Spinal cord (tissue), 10 donors: ENCODE results near the gene CAT. TPM values are rescaled to one million over a fixed set of nuclear protein-coding genes. Genes with fewer than 3 reads are reported as not detected.
A peak's percentile ranks its signal among the peaks of the same experiment; 100 is the strongest.

ENCODE experiments used
- DNase-seq, 6 donors: peaks; one replicate each; pipeline versions ENCODE4 v3.0.0 to v3.0.0-alpha.2; 2013 to 2015; ENCODE audit warnings: low spot score in 6 of 6, low read depth in 4 of 6
- H3K27ac ChIP-seq: one replicate; pipeline ENCODE4 v1.5.1; 2013; ENCODE audit warnings: low read depth, low read length, control low read depth
- H3K27me3 ChIP-seq: one replicate; pipeline ENCODE4 v1.6.1; 2013; ENCODE audit warnings: low read length; ENCODE audit not compliant: control insufficient read depth, insufficient read depth
- H3K36me3 ChIP-seq: one replicate; pipeline ENCODE4 v1.6.1; 2013; ENCODE audit warnings: low read length; ENCODE audit not compliant: control insufficient read depth, insufficient read depth
- H3K4me1 ChIP-seq: one replicate; pipeline ENCODE4 v1.6.1; 2013; ENCODE audit warnings: low read length; ENCODE audit not compliant: control insufficient read depth, insufficient read depth
- H3K4me3 ChIP-seq: one replicate; pipeline ENCODE4 v1.5.1; 2013; ENCODE audit warnings: low read depth, low read length, control low read depth
- H3K9me3 ChIP-seq: one replicate; pipeline ENCODE4 v1.6.1; 2013; ENCODE audit warnings: low read length; ENCODE audit not compliant: control insufficient read depth, insufficient read depth
- WGBS: methylation state at CpG from one replicate; pipeline ENCODE4 v1.1.5; 2013; ENCODE audit warnings: missing lambda C conversion rate; ENCODE audit not compliant: insufficient coverage; 5-methylcytosine and 5-hydroxymethylcytosine counted together
- polyA plus RNA-seq, 2 donors: library from polyadenylated mRNA; unstranded; fragments of 120-200 nt; gene quantifications; one replicate each; pipeline ENCODE4 v1.2.1, GENCODE V29; 2013; ENCODE audit not compliant: insufficient read length in 2 of 2
- total RNA-seq, 2 donors: library from RNA; depleted of rRNA in 1 of 2; stranded (reverse); fragments of 120-200 nt in 1 of 2; fragments of >200 nt in 1 of 2; gene quantifications; one replicate each; pipeline versions ENCODE4 v1.2.3 to v1.2.4, GENCODE V29; 2013 to 2014
- donor health status: healthy.

CAT gene
- total and polyA plus RNA-seq, 4 donors, result 79.1 to 124 (median 99.1) TPM

GRCh38 chr11:34437224-34438125 is 1.3 kb upstream of the CAT start:
- WGBS, result no CpG with 5 or more reads among the region's 2 CpGs
- H3K4me3 ChIP-seq, result no peak overlapping the region

GRCh38 chr11:34439610-34440198 is 970 bp downstream of the CAT start:
- Histone ChIP-seq H3K27ac (peak overlapping the region; percentile 99), H3K4me1 (peaks cover 7% of the 10 kb centered on the region), H3K27me3 (no peaks in the 10 kb centered on the region), H3K4me3 (peak overlapping the region; percentile 98), H3K9me3 (peaks cover 5% of the 10 kb centered on the region), H3K36me3 (no peaks in the 10 kb centered on the region)
- DNase-seq, result no peak
- WGBS, result 34% methylated on average over 7 of the region's 8 CpGs

More at GRCh38 chr11:34437224-34438125, 1.3 kb upstream of the CAT start:
- Histone ChIP-seq H3K27me3 (no peaks in the 10 kb centered on the region), H3K4me1 (peaks cover 7% of the 10 kb centered on the region), H3K9me3 (peaks cover 5% of the 10 kb centered on the region), H3K27ac (no peak overlapping the region), H3K36me3 (no peaks in the 10 kb centered on the region)
- no peak for DNase-seq

DNA sequence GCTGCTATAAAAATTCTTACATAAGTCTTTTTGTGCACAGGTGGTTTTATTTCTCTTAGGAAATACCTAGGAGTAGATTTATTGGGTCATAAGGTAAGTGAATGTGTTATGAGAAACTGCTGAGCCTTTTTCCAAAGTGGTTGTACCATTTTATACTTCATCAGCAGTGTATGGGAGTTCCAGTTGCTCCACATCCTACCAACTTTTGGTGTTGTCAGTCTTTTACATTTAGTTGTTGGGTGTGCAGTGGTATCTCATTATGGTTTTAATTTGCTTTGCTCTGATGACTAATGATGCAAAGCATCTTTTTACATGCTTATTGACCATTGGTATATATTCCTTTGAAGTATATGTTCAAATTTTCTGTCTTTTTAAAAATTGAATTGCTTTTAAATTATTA is 3.1 kb downstream of the CAT start:
- Histone ChIP-seq H3K4me3 (no peak overlapping the region), H3K27ac (no peak overlapping the region), H3K36me3 (no peaks in the 10 kb centered on the region), H3K4me1 (peaks cover 7% of the 10 kb centered on the region), H3K9me3 (peaks cover 5% of the 10 kb centered on the region), H3K27me3 (no peaks in the 10 kb centered on the region)
- DNase-seq, result no peak

DNA sequence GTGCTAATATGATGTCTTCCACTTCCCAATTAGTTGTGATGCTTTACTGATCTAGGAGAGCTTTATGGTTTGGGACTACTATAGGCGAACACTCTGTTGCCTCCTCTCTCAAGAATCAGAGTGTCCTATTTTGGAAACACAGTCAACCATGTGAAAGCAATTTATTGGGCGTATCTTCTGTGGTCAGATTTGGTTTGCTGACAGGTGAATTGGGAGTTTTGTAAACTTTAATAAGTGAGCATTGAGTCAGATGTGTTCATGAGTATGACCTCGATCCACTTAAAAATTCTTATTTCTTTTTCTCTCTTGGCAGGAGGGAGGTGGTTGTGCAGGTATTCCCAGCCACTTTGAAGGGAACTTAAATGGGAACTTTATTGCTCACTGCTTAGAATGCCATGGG is 4.4 kb downstream of the CAT start:
- no peak for DNase-seq
- WGBS, result no CpG with 5 or more reads among the region's 3 CpGs

DNA sequence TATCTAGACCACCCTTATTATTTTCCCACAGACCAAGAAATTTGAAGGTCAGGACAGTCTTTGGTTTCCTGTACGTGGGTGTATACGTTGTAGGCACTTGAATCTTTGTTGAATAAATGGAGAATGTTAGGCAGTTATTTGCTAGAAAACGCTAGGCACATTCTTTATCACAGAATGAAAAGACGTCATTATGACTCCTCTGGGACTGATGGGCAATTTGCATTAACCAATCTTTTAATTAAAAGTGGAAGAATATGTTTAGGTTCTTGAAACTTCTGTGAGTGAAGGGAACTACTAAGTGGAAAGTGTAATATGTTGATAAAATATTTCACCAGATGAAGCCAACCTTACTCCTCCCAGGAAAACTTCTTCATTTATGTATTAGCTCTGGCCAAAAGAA is 5.7 kb downstream of the CAT start:
- WGBS, result no CpG with 5 or more reads among the region's 4 CpGs

More for the DNA sequence above, 4.4 kb downstream of the CAT start:
- Histone ChIP-seq H3K4me1 (peaks cover 7% of the 10 kb centered on the region), H3K4me3 (no peak overlapping the region), H3K36me3 (no peaks in the 10 kb centered on the region), H3K9me3 (peaks cover 5% of the 10 kb centered on the region), H3K27me3 (no peaks in the 10 kb centered on the region), H3K27ac (no peak overlapping the region)

DNA sequence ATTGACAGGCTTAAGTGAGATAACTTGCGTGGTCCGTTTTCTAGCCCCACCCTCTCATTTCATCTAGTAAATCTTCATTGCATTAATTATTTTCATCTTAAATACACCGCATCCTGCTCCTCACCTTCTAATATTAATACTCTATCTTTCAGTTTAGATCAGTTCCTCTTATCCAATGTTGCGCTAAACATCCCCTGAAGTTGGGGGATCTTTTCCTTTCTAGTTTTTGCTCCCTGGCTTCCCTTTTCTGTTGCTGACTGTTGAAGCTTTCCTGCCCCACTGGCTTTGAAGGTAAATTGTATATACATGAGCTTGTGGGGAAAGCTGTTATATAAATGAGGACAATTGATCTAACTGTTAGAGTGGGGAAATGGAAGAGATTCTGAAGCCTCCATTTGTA is 7.2 kb downstream of the CAT start:
- WGBS, result 50% methylated on average over 2 of the region's 4 CpGs
- Histone ChIP-seq H3K9me3 (peaks cover 5% of the 10 kb centered on the region), H3K36me3 (no peaks in the 10 kb centered on the region), H3K4me3 (no peak overlapping the region), H3K4me1 (no peaks in the 10 kb centered on the region), H3K27ac (no peak overlapping the region), H3K27me3 (no peaks in the 10 kb centered on the region)
- DNase-seq, result no peak

More for the DNA sequence above, 5.7 kb downstream of the CAT start:
- Histone ChIP-seq H3K36me3 (no peaks in the 10 kb centered on the region), H3K27me3 (no peaks in the 10 kb centered on the region), H3K4me1 (peaks cover 7% of the 10 kb centered on the region), H3K9me3 (peaks cover 5% of the 10 kb centered on the region), H3K27ac (no peak overlapping the region), H3K4me3 (no peak overlapping the region)
- peak in 1 of 6 donors; percentile 44 for DNase-seq

DNA sequence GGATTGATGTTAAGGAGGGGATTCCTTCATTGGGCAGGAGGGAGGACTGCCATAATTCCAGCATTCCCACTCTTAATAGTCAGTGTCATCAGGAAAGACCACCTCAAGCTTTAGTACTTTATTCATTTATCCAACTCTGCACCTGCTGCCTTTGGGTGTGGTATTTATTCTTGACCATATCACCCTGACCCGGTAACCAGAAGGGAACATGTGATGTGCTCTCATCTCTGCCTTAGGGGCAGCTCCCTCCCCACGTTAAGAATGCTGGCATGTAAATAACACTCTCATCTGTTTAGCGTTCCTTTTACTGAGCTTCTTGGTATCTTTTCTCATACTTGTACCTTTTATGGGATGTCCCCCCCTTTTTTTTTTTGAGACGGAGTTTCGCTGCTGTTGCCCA is 7.7 kb downstream of the CAT start:
- no peaks in the 10 kb centered on the region for H3K27me3 ChIP-seq
- no peak overlapping the region for H3K27ac ChIP-seq
- 83% methylated on average over 4 of the region's 5 CpGs for WGBS
- H3K4me1 ChIP-seq, result no peaks in the 10 kb centered on the region
- H3K9me3 ChIP-seq, result peaks cover 5% of the 10 kb centered on the region
- no peak for DNase-seq
- no peaks in the 10 kb centered on the region for H3K36me3 ChIP-seq
- H3K4me3 ChIP-seq, result no peak overlapping the region

GRCh38 chr11:34447044-34447443 is 8.3 kb downstream of the CAT start:
- DNase-seq, result no peak
- no peaks in the 10 kb centered on the region for H3K27me3 ChIP-seq
- no peaks in the 10 kb centered on the region for H3K36me3 ChIP-seq
- no peaks in the 10 kb centered on the region for H3K4me1 ChIP-seq
- H3K9me3 ChIP-seq, result no peaks in the 10 kb centered on the region
- H3K4me3 ChIP-seq, result no peak overlapping the region
- H3K27ac ChIP-seq, result no peak overlapping the region

GRCh38 chr11:34448223-34448994 is 9.7 kb downstream of the CAT start:
- no peaks in the 10 kb centered on the region for H3K9me3 ChIP-seq
- H3K4me3 ChIP-seq, result no peak overlapping the region
- WGBS, result 93% methylated on average over 9 of the region's 11 CpGs
- no peak for DNase-seq
- peaks cover 5% of the 10 kb centered on the region for H3K36me3 ChIP-seq
- no peaks in the 10 kb centered on the region for H3K27me3 ChIP-seq
- H3K27ac ChIP-seq, result no peak overlapping the region
- H3K4me1 ChIP-seq, result no peaks in the 10 kb centered on the region
